Smooth muscle cell (in vitro differentiated cells): Measurements from ENCODE around the gene SMURF1. TPM values are rescaled to one million over a fixed set of nuclear protein-coding genes. Genes with fewer than 3 reads are reported as not detected.

Experiments used
- DNase-seq: peaks from one replicate; lab custom pipeline; 2025; ENCODE audit not compliant: unreplicated experiment; lab: John Stamatoyannopoulos, UW
- H2AFZ ChIP-seq: fragments of 200-600 bp; sonication (generic); 2 replicates; pipeline ENCODE4 v1.6.0; 2016; ENCODE audit warnings: antibody characterized with exemption, low read depth, mild to moderate bottlenecking
- H3F3A ChIP-seq: fragments of 200-600 bp; sonication (generic); 2 replicates; pipeline ENCODE4 v1.6.0; 2017; ENCODE audit warnings: antibody characterized with exemption, low read depth
- H3K27ac ChIP-seq: fragments of 200-600 bp; sonication (generic); 2 replicates; pipeline ENCODE4 v1.5.1; 2016; ENCODE audit warnings: low read depth, mild to moderate bottlenecking
- H3K27me3 ChIP-seq: fragments of 200-600 bp; sonication (generic); 2 replicates; pipeline ENCODE4 v1.6.1; 2016; ENCODE audit warnings: low read depth, mild to moderate bottlenecking
- H3K36me3 ChIP-seq: fragments of 200-600 bp; sonication (generic); 2 replicates; pipeline ENCODE4 v1.5.1; 2016; ENCODE audit warnings: low read depth
- H3K4me1 ChIP-seq: fragments of 200-600 bp; sonication (generic); 2 replicates; pipeline ENCODE4 v1.5.1; 2016; ENCODE audit warnings: low read depth
- H3K4me2 ChIP-seq: fragments of 200-600 bp; sonication (generic); 2 replicates; pipeline ENCODE4 v1.6.0; 2016; ENCODE audit warnings: mild to moderate bottlenecking
- H3K4me3 ChIP-seq: fragments of 200-600 bp; sonication (generic); 2 replicates; pipeline ENCODE4 v1.5.1; 2016; ENCODE audit warnings: mild to moderate bottlenecking
- H3K79me2 ChIP-seq: fragments of 200-600 bp; sonication (generic); 2 replicates; pipeline ENCODE4 v1.6.0; 2016; ENCODE audit warnings: low read depth, mild to moderate bottlenecking
- H3K9ac ChIP-seq: fragments of 200-600 bp; sonication (generic); 2 replicates; pipeline ENCODE4 v1.6.0; 2016; ENCODE audit warnings: low read depth
- H3K9me3 ChIP-seq: fragments of 200-600 bp; sonication (generic); replicated peaks from 2 replicates; pipeline ENCODE4 v1.5.1; 2016; ENCODE audit warnings: low read depth
- H4K20me1 ChIP-seq: fragments of 200-600 bp; sonication (generic); 2 replicates; pipeline ENCODE4 v1.6.0; 2016; ENCODE audit warnings: low read depth
- WGBS: methylation state at CpG from one replicate; pipeline ENCODE4 v1.1.7; 2016; ENCODE audit warnings: low lambda C conversion rate; 5-methylcytosine and 5-hydroxymethylcytosine counted together
- polyA plus RNA-seq: library from polyadenylated mRNA; unstranded; fragments of >200 nt; fragmentation: Nextera tagmentation; extraction: Ambion mirVana; gene quantifications from 2 replicates; pipeline ENCODE4 v1.2.1, GENCODE V29; 2016
- total RNA-seq: library from RNA; depleted of rRNA; stranded (reverse); fragments of >200 nt; gene quantifications from 2 replicates; pipeline ENCODE4 v1.2.3, GENCODE V29; 2014
- TF ChIP-seq, protein P1 (sequence below): fragments of 200-600 bp; sonication (generic); IDR thresholded peaks from 2 replicates; pipeline ENCODE4 v1.5.1; 2017; ENCODE audit warnings: borderline replicate concordance, mild to moderate bottlenecking, antibody characterized with exemption; ENCODE audit not compliant: insufficient read depth, poor library complexity, severe bottlenecking

SMURF1 gene
- total and polyA plus RNA-seq, 2 experiments from 2014 or later = 17.5 to 28.5 TPM

GRCh38 chr7:99027241-99027640 lies 116.7 kb downstream of the SMURF1 start:
- peak overlapping the region; percentile 4 for H3K27ac ChIP-seq
- 35% methylated on average over 3 of the region's 3 CpGs for WGBS
- no peak overlapping the region for H3K4me2 ChIP-seq
- peaks cover 3% of the 10 kb centered on the region for H3K36me3 ChIP-seq
- no peaks in the 10 kb centered on the region for H3F3A ChIP-seq
- no peaks in the 10 kb centered on the region for H3K4me1 ChIP-seq
- H2AFZ ChIP-seq = no peak overlapping the region
- H3K79me2 ChIP-seq = no peaks in the 10 kb centered on the region
- H3K27me3 ChIP-seq = no peaks in the 10 kb centered on the region
- no peak overlapping the region for H3K4me3 ChIP-seq
- H3K9me3 ChIP-seq = no peaks in the 10 kb centered on the region
- H4K20me1 ChIP-seq = no peaks in the 10 kb centered on the region
- no peak overlapping the region for H3K9ac ChIP-seq
- TF ChIP-seq, protein P1, sequence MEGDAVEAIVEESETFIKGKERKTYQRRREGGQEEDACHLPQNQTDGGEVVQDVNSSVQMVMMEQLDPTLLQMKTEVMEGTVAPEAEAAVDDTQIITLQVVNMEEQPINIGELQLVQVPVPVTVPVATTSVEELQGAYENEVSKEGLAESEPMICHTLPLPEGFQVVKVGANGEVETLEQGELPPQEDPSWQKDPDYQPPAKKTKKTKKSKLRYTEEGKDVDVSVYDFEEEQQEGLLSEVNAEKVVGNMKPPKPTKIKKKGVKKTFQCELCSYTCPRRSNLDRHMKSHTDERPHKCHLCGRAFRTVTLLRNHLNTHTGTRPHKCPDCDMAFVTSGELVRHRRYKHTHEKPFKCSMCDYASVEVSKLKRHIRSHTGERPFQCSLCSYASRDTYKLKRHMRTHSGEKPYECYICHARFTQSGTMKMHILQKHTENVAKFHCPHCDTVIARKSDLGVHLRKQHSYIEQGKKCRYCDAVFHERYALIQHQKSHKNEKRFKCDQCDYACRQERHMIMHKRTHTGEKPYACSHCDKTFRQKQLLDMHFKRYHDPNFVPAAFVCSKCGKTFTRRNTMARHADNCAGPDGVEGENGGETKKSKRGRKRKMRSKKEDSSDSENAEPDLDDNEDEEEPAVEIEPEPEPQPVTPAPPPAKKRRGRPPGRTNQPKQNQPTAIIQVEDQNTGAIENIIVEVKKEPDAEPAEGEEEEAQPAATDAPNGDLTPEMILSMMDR = no peak
- no peak for DNase-seq

GRCh38 chr7:99024066-99024465 lies 119.8 kb downstream of the SMURF1 start:
- Histone ChIP-seq H3K36me3 (no peaks in the 10 kb centered on the region), H3K4me1 (no peaks in the 10 kb centered on the region), H3K27ac (no peak overlapping the region), H3K4me2 (no peak overlapping the region), H2AFZ (no peak overlapping the region), H4K20me1 (no peaks in the 10 kb centered on the region), H3K9ac (no peak overlapping the region), H3K9me3 (no peaks in the 10 kb centered on the region), H3F3A (no peaks in the 10 kb centered on the region), H3K79me2 (no peaks in the 10 kb centered on the region), H3K27me3 (no peaks in the 10 kb centered on the region), H3K4me3 (no peak overlapping the region)
- TF ChIP-seq, protein P1 = no peak
- no peak for DNase-seq

DNA sequence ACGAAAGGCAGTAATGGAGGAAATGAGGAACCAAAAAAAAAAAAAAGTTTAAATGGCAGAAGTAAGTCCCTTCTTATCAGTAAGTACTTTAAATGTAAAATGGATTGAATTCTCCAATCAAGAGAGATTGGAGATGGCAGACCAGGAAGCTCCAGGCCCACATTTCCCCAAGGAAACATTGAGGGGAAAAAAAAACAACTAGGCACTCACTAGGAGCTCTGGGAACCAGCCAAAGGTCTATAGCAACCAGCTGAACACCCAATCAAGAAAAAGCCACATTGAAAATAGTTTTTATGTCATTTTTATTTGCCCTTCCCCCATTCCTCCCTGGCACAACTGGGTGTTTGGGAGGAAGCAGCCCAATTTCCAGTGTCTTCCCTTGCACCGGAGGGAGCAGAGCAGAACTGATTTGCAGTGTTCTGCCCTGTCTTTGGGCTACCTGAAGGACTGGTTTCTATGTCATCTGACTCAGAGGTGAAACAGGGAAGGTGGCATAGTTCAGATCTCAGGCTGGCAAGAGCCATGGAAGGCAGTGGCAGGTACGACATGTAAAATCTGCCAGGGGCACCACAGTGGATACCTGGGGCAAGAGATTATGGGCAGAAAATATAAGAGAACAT lies 121.9 kb downstream of the SMURF1 start:
- WGBS = 93% methylated on average over 3 of the region's 3 CpGs
- Histone ChIP-seq H4K20me1 (peaks cover 6% of the 10 kb centered on the region), H3K4me1 (no peaks in the 10 kb centered on the region), H2AFZ (no peak overlapping the region), H3F3A (no peaks in the 10 kb centered on the region), H3K27me3 (no peaks in the 10 kb centered on the region), H3K4me2 (no peak overlapping the region), H3K9ac (no peak overlapping the region), H3K9me3 (no peaks in the 10 kb centered on the region), H3K27ac (no peak overlapping the region), H3K36me3 (no peaks in the 10 kb centered on the region), H3K4me3 (no peak overlapping the region), H3K79me2 (no peaks in the 10 kb centered on the region)
- TF ChIP-seq, protein P1 = no peak
- DNase-seq = no peak

DNA sequence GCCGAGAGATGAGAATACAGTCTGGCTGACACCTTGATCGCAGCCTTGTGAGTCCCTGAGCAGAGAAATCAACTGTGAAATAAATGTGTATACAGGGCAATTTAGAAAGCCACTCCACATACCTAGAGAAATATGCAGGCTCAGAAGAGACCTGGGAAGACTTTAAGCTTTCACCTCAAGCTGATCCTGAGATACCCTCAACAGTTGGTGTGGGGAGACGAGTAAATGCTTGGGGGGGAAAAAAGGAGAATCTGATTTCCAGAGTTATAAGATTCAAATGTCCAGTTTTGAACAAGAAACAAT lies 123.5 kb downstream of the SMURF1 start:
- Histone ChIP-seq H4K20me1 (peaks cover 6% of the 10 kb centered on the region), H3F3A (no peaks in the 10 kb centered on the region), H2AFZ (no peak overlapping the region), H3K9ac (no peak overlapping the region), H3K4me2 (no peak overlapping the region), H3K4me1 (no peaks in the 10 kb centered on the region), H3K9me3 (no peaks in the 10 kb centered on the region), H3K36me3 (peaks cover 7% of the 10 kb centered on the region), H3K27me3 (no peaks in the 10 kb centered on the region), H3K27ac (no peak overlapping the region), H3K79me2 (no peaks in the 10 kb centered on the region), H3K4me3 (no peak overlapping the region)
- 100% methylated on average over 3 of the region's 3 CpGs for WGBS
- no peak for DNase-seq
- TF ChIP-seq, protein P1 = no peak
